Left hindlimb (tissue), 1 donor: ENCODE results near the gene GGTLC2.

Source experiments
- DNase-seq: peaks from one replicate; pipeline ENCODE4 v3.0.0-alpha.2; 2018

Gene GGTLC2

GRCh38 chr22:22692707-22693530 lies 48.5 kb downstream of the GGTLC2 start:
- DNase-seq = no peak

GRCh38 chr22:22693531-22693884 lies 49.1 kb downstream of the GGTLC2 start:
- no peak for DNase-seq

- no peak for DNase-seq
Observed at GRCh38 chr22:22694106-22694505, 49.7 kb downstream of the GGTLC2 start.

GRCh38 chr22:22696104-22696503 lies 51.7 kb downstream of the GGTLC2 start:
- DNase-seq = no peak
